Neural cell (in vitro differentiated cells): ENCODE data around the gene ERVV-1. TPM values are rescaled to one million over a fixed set of nuclear protein-coding genes. Genes with fewer than 3 reads are reported as not detected.

Source experiments
- H2AFZ ChIP-seq: fragments of 200-600, 300-800 bp; sonication (generic), shearing (Covaris generic); 2 replicates; pipeline ENCODE4 v1.6.0; 2014; ENCODE audit warnings: low read depth, mild to moderate bottlenecking, antibody characterized with exemption, low read length, moderate library complexity
- H3F3A ChIP-seq: fragments of 200-600 bp; shearing (Covaris generic); 2 replicates; pipeline ENCODE4 v1.6.1; 2016; ENCODE audit warnings: mild to moderate bottlenecking, moderate library complexity, mixed read lengths, antibody characterized with exemption, low read length; ENCODE audit not compliant: insufficient read depth, poor library complexity, severe bottlenecking
- H3K27ac ChIP-seq: fragments of 200-600, 300-800 bp; sonication (generic), shearing (Covaris generic); 2 replicates; pipeline ENCODE4 v1.5.1; 2014; ENCODE audit warnings: mild to moderate bottlenecking, low read length, moderate library complexity
- H3K27me3 ChIP-seq: fragments of 300-800, 200-600 bp; sonication (generic), shearing (Covaris generic); 2 replicates; pipeline ENCODE4 v1.6.0; 2014; ENCODE audit warnings: mild to moderate bottlenecking, low read depth, low read length, moderate library complexity; ENCODE audit not compliant: insufficient read depth
- H3K36me3 ChIP-seq: fragments of 300-800, 200-600 bp; sonication (generic), shearing (Covaris generic); 2 replicates; pipeline ENCODE4 v1.5.1; 2014; ENCODE audit warnings: mild to moderate bottlenecking, antibody characterized with exemption, low read length, moderate library complexity; ENCODE audit not compliant: insufficient read depth
- H3K4me2 ChIP-seq: fragments of 300-800, 200-600 bp; sonication (generic), shearing (Covaris generic); 2 replicates; pipeline ENCODE4 v1.6.0; 2014; ENCODE audit warnings: mild to moderate bottlenecking, low read length
- H3K4me3 ChIP-seq: fragments of 300-800, 200-600 bp; sonication (generic), shearing (Covaris generic); 2 replicates; pipeline ENCODE4 v1.5.1; 2014; ENCODE audit warnings: mild to moderate bottlenecking, low read length, moderate library complexity
- H3K79me2 ChIP-seq: fragments of 200-600 bp; shearing (Covaris generic); replicated peaks from 2 replicates; pipeline ENCODE4 v1.6.0; 2014; ENCODE audit warnings: mild to moderate bottlenecking, low read length, moderate library complexity; ENCODE audit not compliant: insufficient read depth
- H3K9ac ChIP-seq: fragments of 300-800, 200-600 bp; sonication (generic), shearing (Covaris generic); 2 replicates; pipeline ENCODE4 v1.6.1; 2016; ENCODE audit warnings: mild to moderate bottlenecking, low read length, mixed read lengths
- H3K9me2 ChIP-seq: fragments of 200-600 bp; shearing (Covaris generic); 2 replicates; pipeline ENCODE4 v1.6.1; 2016; ENCODE audit warnings: mild to moderate bottlenecking, low read length, mixed read lengths; ENCODE audit not compliant: insufficient read depth
- H3K9me3 ChIP-seq: fragments of 200-600, 300-800 bp; sonication (generic), shearing (Covaris generic); 2 replicates; pipeline ENCODE4 v1.6.1; 2016; ENCODE audit warnings: mild to moderate bottlenecking, mixed run types, low read length, moderate library complexity, mixed read lengths
- H4K20me1 ChIP-seq: fragments of 200-600 bp; shearing (Covaris generic); 2 replicates; pipeline ENCODE4 v1.6.1; 2016; ENCODE audit warnings: mild to moderate bottlenecking, mixed run types; ENCODE audit not compliant: insufficient read depth
- EP300 ChIP-seq: fragments of 450-650 bp; conservative IDR thresholded peaks from 2 replicates; pipeline ENCODE4 v1.6.1; 2014; ENCODE audit warnings: antibody characterized with exemption, mild to moderate bottlenecking, moderate library complexity; ENCODE audit not compliant: poor library complexity, severe bottlenecking
- EZH2 ChIP-seq: fragments of 200-600, 300-800 bp; shearing (Covaris generic), sonication (generic); IDR thresholded peaks from 2 replicates; pipeline ENCODE4 v1.6.1; 2014; ENCODE audit warnings: antibody characterized with exemption, low read length, borderline replicate concordance, mild to moderate bottlenecking; ENCODE audit not compliant: insufficient read depth, poor library complexity, severe bottlenecking
- MXI1 ChIP-seq: fragments of 450-650 bp; conservative IDR thresholded peaks from 2 replicates; pipeline ENCODE4 v1.6.1; 2014; ENCODE audit warnings: antibody characterized with exemption, mild to moderate bottlenecking; ENCODE audit not compliant: poor library complexity, severe bottlenecking
- POLR2AphosphoS5 ChIP-seq: IDR thresholded peaks from 2 replicates; pipeline ENCODE4 v1.6.1; 2012
- RAD21 ChIP-seq: fragments of 450-650 bp; conservative IDR thresholded peaks from 2 replicates; pipeline ENCODE4 v1.6.1; 2014; ENCODE audit warnings: antibody characterized with exemption, mild to moderate bottlenecking, moderate library complexity
- SMC3 ChIP-seq: fragments of 450-650 bp; conservative IDR thresholded peaks from 2 replicates; pipeline ENCODE4 v1.6.1; 2014; ENCODE audit warnings: antibody characterized with exemption, mild to moderate bottlenecking, moderate library complexity; ENCODE audit not compliant: poor library complexity
- TAF1 ChIP-seq: IDR thresholded peaks from 2 replicates; pipeline ENCODE4 v1.6.1; 2012; ENCODE audit warnings: low read depth
- polyA minus RNA-seq: library from RNA; depleted of rRNA, polyadenylated mRNA; stranded (reverse); fragments of >200 nt; gene quantifications from 2 replicates; pipeline ENCODE4 v1.2.3, GENCODE V29; 2014
- polyA plus RNA-seq: library from polyadenylated mRNA; depleted of rRNA; stranded (reverse); fragments of >200 nt; gene quantifications from 2 replicates; pipeline ENCODE4 v1.2.3, GENCODE V29; 2014
- TF ChIP-seq, protein P1 (sequence below): fragments of 450-650 bp; IDR thresholded peaks from 2 replicates; pipeline ENCODE4 v1.5.1; 2014; ENCODE audit warnings: antibody characterized with exemption, mild to moderate bottlenecking, moderate library complexity; ENCODE audit not compliant: poor library complexity, severe bottlenecking
- TF ChIP-seq, protein P2 (sequence below): IDR thresholded peaks from 2 replicates; pipeline ENCODE4 v1.6.1; 2012; ENCODE audit warnings: borderline replicate concordance

The ERVV-1 gene, protein sequence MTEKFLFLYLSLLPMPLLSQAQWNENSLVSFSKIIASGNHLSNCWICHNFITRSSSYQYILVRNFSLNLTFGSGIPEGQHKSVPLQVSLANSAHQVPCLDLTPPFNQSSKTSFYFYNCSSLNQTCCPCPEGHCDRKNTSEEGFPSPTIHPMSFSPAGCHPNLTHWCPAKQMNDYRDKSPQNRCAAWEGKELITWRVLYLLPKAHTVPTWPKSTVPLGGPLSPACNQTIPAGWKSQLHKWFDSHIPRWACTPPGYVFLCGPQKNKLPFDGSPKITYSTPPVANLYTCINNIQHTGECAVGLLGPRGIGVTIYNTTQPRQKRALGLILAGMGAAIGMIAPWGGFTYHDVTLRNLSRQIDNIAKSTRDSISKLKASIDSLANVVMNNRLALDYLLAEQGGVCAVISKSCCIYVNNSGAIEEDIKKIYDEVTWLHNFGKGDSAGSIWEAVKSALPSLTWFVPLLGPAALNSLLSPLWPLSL
- polyA plus RNA-seq (not detected in 2 replicates), polyA minus RNA-seq (not detected in 2 replicates)

DNA sequence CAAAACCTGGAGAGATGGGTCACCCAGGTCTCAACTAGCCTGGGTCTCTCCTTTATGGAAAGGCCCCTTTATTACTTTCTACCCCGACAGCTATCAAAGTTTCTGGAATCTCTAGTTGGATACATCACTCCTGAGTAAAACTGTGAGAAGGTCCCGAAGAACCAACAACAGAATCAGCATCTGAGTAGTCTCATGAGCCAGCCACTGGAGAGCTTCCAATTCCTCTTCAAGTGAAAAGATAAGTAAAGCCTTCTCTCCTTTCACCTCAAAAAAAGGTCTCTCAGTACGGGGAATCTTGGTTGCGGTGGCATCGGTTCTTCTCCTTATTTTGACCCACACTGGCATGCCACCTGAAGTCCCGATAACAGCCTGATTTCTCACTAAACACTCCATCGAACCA, at the start of gene ERVV-1:
Gene ERVV-1, plus strand, starts transcription at position 301 of the 400 bp plus-strand sequence. CDS start 170 bp downstream, outside the sequence.
- Histone ChIP-seq H3K36me3 (no peaks in the 10 kb centered on the region), H3K9ac (no peak within 1 kb of the TSS), H4K20me1 (no peaks in the 10 kb centered on the region), H3K4me3 (no peak within 1 kb of the TSS), H3F3A (no peaks in the 10 kb centered on the region), H3K27ac (no peak within 1 kb of the TSS), H2AFZ (no peak within 1 kb of the TSS), H3K9me2 (no peaks in the 10 kb centered on the region), H3K27me3 (no peaks in the 10 kb centered on the region), H3K79me2 (no peaks in the 10 kb centered on the region), H3K9me3 (no peaks in the 10 kb centered on the region), H3K4me2 (no peak within 1 kb of the TSS)
- no peak for TF ChIP-seq EP300
- no peak for TF ChIP-seq MXI1
- TF ChIP-seq, protein P1, sequence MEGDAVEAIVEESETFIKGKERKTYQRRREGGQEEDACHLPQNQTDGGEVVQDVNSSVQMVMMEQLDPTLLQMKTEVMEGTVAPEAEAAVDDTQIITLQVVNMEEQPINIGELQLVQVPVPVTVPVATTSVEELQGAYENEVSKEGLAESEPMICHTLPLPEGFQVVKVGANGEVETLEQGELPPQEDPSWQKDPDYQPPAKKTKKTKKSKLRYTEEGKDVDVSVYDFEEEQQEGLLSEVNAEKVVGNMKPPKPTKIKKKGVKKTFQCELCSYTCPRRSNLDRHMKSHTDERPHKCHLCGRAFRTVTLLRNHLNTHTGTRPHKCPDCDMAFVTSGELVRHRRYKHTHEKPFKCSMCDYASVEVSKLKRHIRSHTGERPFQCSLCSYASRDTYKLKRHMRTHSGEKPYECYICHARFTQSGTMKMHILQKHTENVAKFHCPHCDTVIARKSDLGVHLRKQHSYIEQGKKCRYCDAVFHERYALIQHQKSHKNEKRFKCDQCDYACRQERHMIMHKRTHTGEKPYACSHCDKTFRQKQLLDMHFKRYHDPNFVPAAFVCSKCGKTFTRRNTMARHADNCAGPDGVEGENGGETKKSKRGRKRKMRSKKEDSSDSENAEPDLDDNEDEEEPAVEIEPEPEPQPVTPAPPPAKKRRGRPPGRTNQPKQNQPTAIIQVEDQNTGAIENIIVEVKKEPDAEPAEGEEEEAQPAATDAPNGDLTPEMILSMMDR = no peak
- TF ChIP-seq RAD21 = no peak
- TF ChIP-seq TAF1 = no peak
- TF ChIP-seq EZH2 = no peak
- TF ChIP-seq POLR2AphosphoS5 = no peak
- TF ChIP-seq, protein P2, sequence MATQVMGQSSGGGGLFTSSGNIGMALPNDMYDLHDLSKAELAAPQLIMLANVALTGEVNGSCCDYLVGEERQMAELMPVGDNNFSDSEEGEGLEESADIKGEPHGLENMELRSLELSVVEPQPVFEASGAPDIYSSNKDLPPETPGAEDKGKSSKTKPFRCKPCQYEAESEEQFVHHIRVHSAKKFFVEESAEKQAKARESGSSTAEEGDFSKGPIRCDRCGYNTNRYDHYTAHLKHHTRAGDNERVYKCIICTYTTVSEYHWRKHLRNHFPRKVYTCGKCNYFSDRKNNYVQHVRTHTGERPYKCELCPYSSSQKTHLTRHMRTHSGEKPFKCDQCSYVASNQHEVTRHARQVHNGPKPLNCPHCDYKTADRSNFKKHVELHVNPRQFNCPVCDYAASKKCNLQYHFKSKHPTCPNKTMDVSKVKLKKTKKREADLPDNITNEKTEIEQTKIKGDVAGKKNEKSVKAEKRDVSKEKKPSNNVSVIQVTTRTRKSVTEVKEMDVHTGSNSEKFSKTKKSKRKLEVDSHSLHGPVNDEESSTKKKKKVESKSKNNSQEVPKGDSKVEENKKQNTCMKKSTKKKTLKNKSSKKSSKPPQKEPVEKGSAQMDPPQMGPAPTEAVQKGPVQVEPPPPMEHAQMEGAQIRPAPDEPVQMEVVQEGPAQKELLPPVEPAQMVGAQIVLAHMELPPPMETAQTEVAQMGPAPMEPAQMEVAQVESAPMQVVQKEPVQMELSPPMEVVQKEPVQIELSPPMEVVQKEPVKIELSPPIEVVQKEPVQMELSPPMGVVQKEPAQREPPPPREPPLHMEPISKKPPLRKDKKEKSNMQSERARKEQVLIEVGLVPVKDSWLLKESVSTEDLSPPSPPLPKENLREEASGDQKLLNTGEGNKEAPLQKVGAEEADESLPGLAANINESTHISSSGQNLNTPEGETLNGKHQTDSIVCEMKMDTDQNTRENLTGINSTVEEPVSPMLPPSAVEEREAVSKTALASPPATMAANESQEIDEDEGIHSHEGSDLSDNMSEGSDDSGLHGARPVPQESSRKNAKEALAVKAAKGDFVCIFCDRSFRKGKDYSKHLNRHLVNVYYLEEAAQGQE = no peak
- TF ChIP-seq SMC3 = no peak

DNA sequence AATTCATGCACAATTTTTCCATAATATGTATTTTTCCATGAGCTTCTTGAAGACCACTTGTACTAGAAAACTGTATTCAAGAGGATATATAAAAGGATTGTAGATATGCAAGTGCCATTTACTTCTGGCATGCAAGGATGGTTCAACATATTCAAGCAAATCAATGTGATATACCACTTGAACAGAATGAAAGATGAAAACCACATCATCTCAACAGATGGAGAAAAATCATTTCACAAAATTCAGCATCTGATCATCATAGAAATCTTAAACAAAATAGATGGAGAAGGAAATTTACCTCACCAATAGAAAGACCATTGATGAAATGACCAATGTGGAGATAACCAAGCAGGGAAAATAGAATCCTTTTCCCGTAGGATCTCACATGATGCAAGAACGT, 45.9 kb upstream of the ERVV-1 start:
- Histone ChIP-seq H3K79me2 (no peaks in the 10 kb centered on the region), H3K9me3 (peaks cover 4% of the 10 kb centered on the region), H3K4me3 (no peak overlapping the region), H4K20me1 (no peaks in the 10 kb centered on the region), H3K36me3 (no peaks in the 10 kb centered on the region), H3F3A (no peaks in the 10 kb centered on the region), H3K27me3 (no peaks in the 10 kb centered on the region), H2AFZ (no peak overlapping the region), H3K9me2 (no peaks in the 10 kb centered on the region), H3K27ac (no peak overlapping the region), H3K4me2 (no peak overlapping the region), H3K9ac (no peak overlapping the region)
- TF ChIP-seq MXI1 (no peak), POLR2AphosphoS5 (no peak), EP300 (no peak), SMC3 (no peak), TAF1 (no peak), EZH2 (no peak), RAD21 (no peak)
- TF ChIP-seq, protein P1 = no peak
- TF ChIP-seq, protein P2 = no peak
